Activated CD8-positive, alpha-beta T cell treated with anti-CD3 and anti-CD28 coated beads for 36 hours (primary cell): ENCODE data around the gene TNFRSF4. TPM values are rescaled to one million over a fixed set of nuclear protein-coding genes. Genes with fewer than 3 reads are reported as not detected.
"Not testable (repeated sequence)": the region's sequence is repeated elsewhere in the genome, so short reads cannot be mapped to it uniquely, and the experiment has no call there.

Experiments
- ATAC-seq: fragments of 200-7000 bp; cut with Tn5 transposase; one replicate; pipeline ENCODE4 v1.10.0; 2021; ENCODE audit warnings: mild to moderate bottlenecking, moderate library complexity
- CTCF ChIA-PET: fragments of 350-600 bp; sonication (Branson Sonifier 250); formaldehyde crosslinking; loops from one replicate; lab custom pipeline; 2021; ENCODE audit warnings: antibody characterized with exemption; lab: Charles Lee
- POLR2A ChIA-PET: fragments of 350-600 bp; sonication (Branson Sonifier 250); formaldehyde crosslinking; loops from one replicate; lab custom pipeline; 2021; ENCODE audit warnings: antibody characterized with exemption; lab: Charles Lee
- DNase-seq: peaks from one replicate; pipeline ENCODE4 v3.0.0-alpha.2; 2020
- H3K27ac Mint-ChIP-seq: one replicate; pipeline ENCODE4 v1.8.0; 2021; ENCODE audit warnings: mild to moderate bottlenecking, mixed read lengths
- H3K27me3 Mint-ChIP-seq: one replicate; pipeline ENCODE4 v1.8.0; 2021; ENCODE audit warnings: mixed read lengths
- H3K36me3 Mint-ChIP-seq: one replicate; pipeline ENCODE4 v1.8.0; 2021; ENCODE audit warnings: low read depth, mixed read lengths
- H3K4me1 Mint-ChIP-seq: one replicate; pipeline ENCODE4 v1.8.0; 2021; ENCODE audit warnings: low read depth, mixed read lengths
- H3K4me3 Mint-ChIP-seq: one replicate; pipeline ENCODE4 v1.8.0; 2021; ENCODE audit warnings: mild to moderate bottlenecking, moderate library complexity, mixed read lengths
- H3K9me3 Mint-ChIP-seq: one replicate; pipeline ENCODE4 v1.8.0; 2021; ENCODE audit warnings: mixed read lengths
- intact Hi-C: fragments of 100-400 bp; cut with micrococcal nuclease; formaldehyde crosslinking; loops from one replicate; pipeline ENCODE4 v1.10.0; 2022
- total RNA-seq, 2 experiments: library from RNA; stranded (reverse); gene quantifications; one replicate each; pipeline ENCODE4 v1.2.3, GENCODE V29; 2021
- TF ChIP-seq, protein P1 (sequence below): fragments of 200-600 bp; IDR thresholded peaks from one replicate; pipeline ENCODE4 v1.8.0; 2022; ENCODE audit warnings: antibody characterized with exemption, mild to moderate bottlenecking

The TNFRSF4 gene
- total RNA-seq, 2 experiments from 2014 or later: 137 to 142 TPM

DNA sequence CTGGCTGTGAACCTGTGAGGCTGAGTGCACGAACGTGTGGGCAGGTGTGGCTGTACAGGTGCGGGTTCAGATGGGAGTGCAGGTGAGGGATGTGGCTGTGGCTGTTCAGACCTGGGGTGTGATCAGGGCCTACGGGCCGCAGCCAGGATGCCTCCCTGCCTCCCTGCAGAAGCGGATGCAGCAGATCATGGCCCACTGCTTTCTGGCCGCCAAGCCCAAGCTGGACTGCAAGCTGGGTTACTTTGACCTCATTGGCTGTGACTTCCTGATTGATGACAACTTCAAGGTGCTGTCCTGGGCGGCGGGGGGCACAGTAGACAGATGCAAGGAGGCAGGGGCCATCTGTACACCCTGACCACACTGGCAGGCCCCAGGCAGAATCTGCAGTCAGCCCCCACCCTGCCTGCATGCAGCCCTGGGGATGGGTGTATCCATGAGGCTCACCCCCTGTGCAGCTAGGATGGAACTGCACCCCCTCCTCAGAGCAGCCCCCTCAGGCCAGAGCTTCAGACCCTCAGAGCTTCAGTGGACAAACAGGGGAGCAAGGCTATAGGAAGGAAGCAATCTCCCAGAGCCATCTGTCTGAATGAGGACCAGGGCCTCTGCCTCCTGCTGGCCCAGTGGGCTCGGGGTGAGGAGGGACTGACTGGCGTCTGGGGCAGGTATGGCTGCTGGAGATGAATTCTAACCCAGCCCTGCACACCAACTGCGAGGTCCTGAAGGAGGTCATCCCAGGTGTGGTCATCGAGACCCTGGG is 17.3 kb downstream of the TNFRSF4 start:
- peaks cover 14% of the 10 kb centered on the region for H3K4me1 Mint-ChIP-seq
- intact Hi-C loops: no loop called here
- H3K36me3 Mint-ChIP-seq: peaks cover 4% of the 10 kb centered on the region
- peaks cover 16% of the 10 kb centered on the region for H3K9me3 Mint-ChIP-seq
- ChIA-PET POLR2A (interaction anchor here (1.0 to 2.1 kb wide), 6 partner anchors 8 to 25 kb away, joined by 3 to 6 read pairs (median 4); no protein-coding TSS in a partner anchor), CTCF (no interaction called here)
- H3K27me3 Mint-ChIP-seq: no peaks in the 10 kb centered on the region
- TF ChIP-seq, protein P1, sequence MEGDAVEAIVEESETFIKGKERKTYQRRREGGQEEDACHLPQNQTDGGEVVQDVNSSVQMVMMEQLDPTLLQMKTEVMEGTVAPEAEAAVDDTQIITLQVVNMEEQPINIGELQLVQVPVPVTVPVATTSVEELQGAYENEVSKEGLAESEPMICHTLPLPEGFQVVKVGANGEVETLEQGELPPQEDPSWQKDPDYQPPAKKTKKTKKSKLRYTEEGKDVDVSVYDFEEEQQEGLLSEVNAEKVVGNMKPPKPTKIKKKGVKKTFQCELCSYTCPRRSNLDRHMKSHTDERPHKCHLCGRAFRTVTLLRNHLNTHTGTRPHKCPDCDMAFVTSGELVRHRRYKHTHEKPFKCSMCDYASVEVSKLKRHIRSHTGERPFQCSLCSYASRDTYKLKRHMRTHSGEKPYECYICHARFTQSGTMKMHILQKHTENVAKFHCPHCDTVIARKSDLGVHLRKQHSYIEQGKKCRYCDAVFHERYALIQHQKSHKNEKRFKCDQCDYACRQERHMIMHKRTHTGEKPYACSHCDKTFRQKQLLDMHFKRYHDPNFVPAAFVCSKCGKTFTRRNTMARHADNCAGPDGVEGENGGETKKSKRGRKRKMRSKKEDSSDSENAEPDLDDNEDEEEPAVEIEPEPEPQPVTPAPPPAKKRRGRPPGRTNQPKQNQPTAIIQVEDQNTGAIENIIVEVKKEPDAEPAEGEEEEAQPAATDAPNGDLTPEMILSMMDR: no peak
- H3K27ac Mint-ChIP-seq: no peak overlapping the region
- H3K4me3 Mint-ChIP-seq: no peak overlapping the region
- ATAC-seq (no peak), DNase-seq (no peak)

DNA sequence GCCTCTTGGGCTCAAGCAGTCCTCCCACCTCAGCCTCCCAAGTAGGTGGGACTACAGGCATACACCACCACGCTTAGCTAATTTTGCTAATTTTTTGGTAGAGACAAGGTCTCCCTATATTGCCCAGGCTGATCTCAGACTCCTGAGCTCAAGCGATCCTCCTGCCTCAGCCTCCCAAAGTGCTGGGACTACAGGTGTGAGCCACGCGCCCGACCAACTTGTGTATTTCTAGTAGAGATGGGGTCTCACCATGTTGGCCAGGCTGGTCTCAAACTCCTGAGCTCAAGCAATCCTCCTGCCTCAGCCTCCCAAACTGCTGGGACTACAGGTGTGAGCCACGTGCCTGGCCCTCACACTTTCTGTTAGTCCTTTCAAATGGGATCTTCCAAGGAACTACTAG is 18.2 kb downstream of the TNFRSF4 start:
- H3K27ac Mint-ChIP-seq, H3K27me3 Mint-ChIP-seq, H3K4me3 Mint-ChIP-seq, ATAC-seq, H3K36me3 Mint-ChIP-seq, DNase-seq, intact Hi-C loops, CTCF ChIA-PET: not testable (repeated sequence)
- POLR2A ChIA-PET: interaction anchor here (1.0 to 2.1 kb wide), 6 partner anchors 9 to 24 kb away, joined by 3 to 6 read pairs (median 4); no protein-coding TSS in a partner anchor
- Mint-ChIP-seq H3K4me1 (peaks cover 14% of the 10 kb centered on the region), H3K9me3 (peaks cover 16% of the 10 kb centered on the region)

DNA sequence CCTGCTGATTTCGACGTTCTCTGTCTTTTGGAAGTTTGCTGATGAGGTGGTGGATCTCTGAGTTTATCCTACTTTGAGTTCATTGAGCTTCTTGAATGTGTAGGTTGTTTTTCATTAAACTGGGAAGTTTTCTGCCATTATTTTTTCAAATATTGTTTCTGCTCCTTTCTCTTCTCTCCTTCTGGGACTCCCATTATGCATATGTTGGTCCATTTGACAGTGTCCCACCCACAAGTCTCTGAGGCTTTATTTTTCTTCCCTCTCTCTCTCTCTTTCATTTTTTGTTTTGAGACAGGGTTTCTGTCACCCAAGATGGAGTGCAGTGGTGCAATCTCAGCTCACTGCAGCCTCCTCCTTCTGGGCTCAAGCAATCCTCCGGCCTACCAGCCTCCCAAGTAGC is 19.2 kb downstream of the TNFRSF4 start:
- intact Hi-C loops: no loop called here

DNA sequence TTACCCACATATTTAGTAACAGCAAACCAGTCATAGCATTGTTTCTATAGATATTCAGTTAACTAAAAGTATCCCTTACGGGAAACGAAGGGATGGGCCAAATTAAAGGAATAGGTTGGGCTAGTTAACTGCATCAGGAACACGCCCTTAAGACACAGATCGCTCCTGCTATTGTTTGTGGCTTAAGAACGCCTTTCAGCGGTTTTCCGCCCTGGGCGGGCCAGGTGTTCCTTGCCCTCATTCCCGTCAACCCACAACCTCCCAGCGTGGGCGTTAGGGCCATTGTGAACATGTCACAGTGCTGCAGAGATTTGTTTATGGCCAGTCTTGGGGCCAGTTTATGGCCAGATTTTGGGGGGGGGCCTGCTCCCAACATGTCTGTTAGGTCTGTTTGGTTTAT is 22.2 kb downstream of the TNFRSF4 start:
- CTCF ChIA-PET: interaction anchor here (0.9 to 1.5 kb wide), 3 partner anchors 9 to 207 kb away, joined by 3 to 5 read pairs (median 4); no protein-coding TSS in a partner anchor
- intact Hi-C loops: no loop called here
- DNase-seq: no peak
- H3K27me3 Mint-ChIP-seq: no peaks in the 10 kb centered on the region
- peaks cover 4% of the 10 kb centered on the region for H3K4me1 Mint-ChIP-seq
- no peak overlapping the region for H3K27ac Mint-ChIP-seq
- ATAC-seq: no peak
- H3K36me3 Mint-ChIP-seq: peaks cover 4% of the 10 kb centered on the region
- H3K9me3 Mint-ChIP-seq: peaks cover 16% of the 10 kb centered on the region
- POLR2A ChIA-PET: interaction anchor here (0.9 kb wide), 1 partner anchor 206 kb away, joined by 3 read pairs; no protein-coding TSS in a partner anchor
- TF ChIP-seq, protein P1: no peak
- no peak overlapping the region for H3K4me3 Mint-ChIP-seq

More for the DNA sequence above, 19.2 kb downstream of the TNFRSF4 start:
- no peak overlapping the region for H3K27ac Mint-ChIP-seq
- ChIA-PET CTCF (interaction anchor here (1.3 kb wide), 1 partner anchor 16 kb away, joined by 3 read pairs; no protein-coding TSS in a partner anchor), POLR2A (interaction anchor here (1.0 to 2.1 kb wide), 6 partner anchors 9 to 23 kb away, joined by 3 to 6 read pairs (median 4); no protein-coding TSS in a partner anchor)
- ATAC-seq (no peak), DNase-seq (no peak)
- peaks cover 8% of the 10 kb centered on the region for H3K4me1 Mint-ChIP-seq
- TF ChIP-seq, protein P1: no peak
- H3K27me3 Mint-ChIP-seq: no peaks in the 10 kb centered on the region
- peaks cover 4% of the 10 kb centered on the region for H3K36me3 Mint-ChIP-seq
- peaks cover 16% of the 10 kb centered on the region for H3K9me3 Mint-ChIP-seq
- no peak overlapping the region for H3K4me3 Mint-ChIP-seq

DNA sequence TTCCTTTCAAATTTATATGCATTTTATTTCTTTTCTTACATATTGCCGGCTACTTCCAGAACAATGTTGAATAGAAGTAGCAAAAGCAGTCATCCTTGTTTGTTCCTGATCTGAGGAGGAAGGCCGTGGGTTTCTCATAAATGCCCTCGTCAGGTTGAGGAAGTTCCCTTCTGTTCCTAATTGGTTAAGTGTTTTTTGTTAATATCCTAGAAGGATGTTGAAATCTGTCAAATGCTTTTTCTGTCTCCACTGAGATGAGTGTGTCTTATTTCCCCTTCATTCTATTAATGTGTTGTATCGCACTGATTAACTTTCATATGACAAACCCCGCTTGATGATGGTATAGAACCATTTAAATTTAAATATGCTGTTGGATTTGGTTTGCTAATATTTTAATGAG is 24.8 kb downstream of the TNFRSF4 start:
- H3K4me3 Mint-ChIP-seq: no peak overlapping the region
- H3K9me3 Mint-ChIP-seq: peaks cover 6% of the 10 kb centered on the region
- H3K36me3 Mint-ChIP-seq: no peaks in the 10 kb centered on the region
- TF ChIP-seq, protein P1: no peak
- no peaks in the 10 kb centered on the region for H3K27me3 Mint-ChIP-seq
- POLR2A ChIA-PET: no interaction called here
- no peak for ATAC-seq
- H3K4me1 Mint-ChIP-seq: no peaks in the 10 kb centered on the region
- H3K27ac Mint-ChIP-seq: no peak overlapping the region
- CTCF ChIA-PET: no interaction called here
- intact Hi-C loops: no loop called here
- DNase-seq: no peak
